CD4-positive, CD25-positive, alpha-beta regulatory T cell (primary cell): ENCODE data around the gene MYPOP. TPM values are rescaled to one million over a fixed set of nuclear protein-coding genes. Genes with fewer than 3 reads are reported as not detected.

Experiments used
- ATAC-seq, 2 donors: fragments of 150-1000 bp; cut with Tn5 transposase; one replicate each; pipeline ENCODE4 v1.10.0; 2021; ENCODE audit warnings: low read depth in 2 of 2, moderate number of reproducible peaks in 2 of 2, moderate library complexity in 1 of 2
- DNase-seq, 3 donors: peaks; one replicate each; pipeline versions ENCODE4 v3.0.0 to v3.0.0-alpha.2; 2012 to 2022; ENCODE audit warnings: mixed read lengths in 1 of 3
- H3K27ac ChIP-seq: one replicate; pipeline ENCODE4 v1.7.0; 2013; ENCODE audit warnings: mild to moderate bottlenecking, low read length; ENCODE audit not compliant: insufficient read depth, poor library complexity, severe bottlenecking
- H3K27me3 ChIP-seq: one replicate; pipeline ENCODE4 v1.7.0; 2013; ENCODE audit warnings: low read length; ENCODE audit not compliant: control insufficient read depth, insufficient read depth
- H3K36me3 ChIP-seq: one replicate; pipeline ENCODE4 v1.7.0; 2013; ENCODE audit warnings: mild to moderate bottlenecking, low read length, moderate library complexity; ENCODE audit not compliant: control insufficient read depth, insufficient read depth
- H3K4me1 ChIP-seq: 2 replicates; pipeline ENCODE4 v1.7.0; 2013; ENCODE audit warnings: mild to moderate bottlenecking, low read length; ENCODE audit not compliant: insufficient read depth, control insufficient read depth, poor library complexity, severe bottlenecking
- H3K4me3 ChIP-seq: one replicate; pipeline ENCODE4 v1.7.0; 2013; ENCODE audit warnings: low read depth, mild to moderate bottlenecking, low read length, moderate library complexity
- H3K9me3 ChIP-seq, 2 experiments: 1 replicate in 1 of 2; 2 replicates in 1 of 2; pipeline ENCODE4 v1.7.0; 2013; ENCODE audit warnings: low read length in 2 of 2, mild to moderate bottlenecking in 1 of 2, moderate library complexity in 1 of 2; ENCODE audit not compliant: control insufficient read depth in 2 of 2
- H3K27ac Mint-ChIP-seq, 3 donors: one replicate each; pipeline ENCODE4 v1.8.0; 2020 to 2022; ENCODE audit warnings: mild to moderate bottlenecking in 3 of 3, mixed read lengths in 3 of 3, moderate library complexity in 2 of 3
- H3K27me3 Mint-ChIP-seq: one replicate; pipeline ENCODE4 v1.8.0; 2022; ENCODE audit warnings: mild to moderate bottlenecking, mixed read lengths
- H3K36me3 Mint-ChIP-seq: one replicate; pipeline ENCODE4 v1.8.0; 2020; ENCODE audit warnings: mixed read lengths
- H3K4me1 Mint-ChIP-seq, 4 donors: one replicate each; pipeline ENCODE4 v1.8.0; 2020 to 2022; ENCODE audit warnings: mixed read lengths in 4 of 4, mild to moderate bottlenecking in 1 of 4
- H3K4me3 Mint-ChIP-seq, 4 donors: one replicate each; pipeline ENCODE4 v1.8.0; 2020 to 2022; ENCODE audit warnings: mild to moderate bottlenecking in 4 of 4, mixed read lengths in 4 of 4, moderate library complexity in 3 of 4
- H3K9me3 Mint-ChIP-seq, 7 donors: one replicate each; pipeline ENCODE4 v1.8.0; 2020 to 2022; ENCODE audit warnings: mixed read lengths in 7 of 7, mild to moderate bottlenecking in 3 of 7, moderate library complexity in 2 of 7
- polyA plus RNA-seq, 4 donors: library from polyadenylated mRNA; unstranded; fragments of 300-500 nt; fragmentation: Illumina TruSeq; gene quantifications; one replicate each; pipeline ENCODE4 v1.2.3, GENCODE V29; 2021
- total RNA-seq: library from RNA; stranded (reverse); gene quantifications from one replicate; pipeline ENCODE4 v1.2.3, GENCODE V29; 2022

Gene MYPOP
- total and polyA plus RNA-seq, 5 donors from 2014 or later: 0.17 to 8.7 (median 0.32) TPM; not detected in 1

DNA sequence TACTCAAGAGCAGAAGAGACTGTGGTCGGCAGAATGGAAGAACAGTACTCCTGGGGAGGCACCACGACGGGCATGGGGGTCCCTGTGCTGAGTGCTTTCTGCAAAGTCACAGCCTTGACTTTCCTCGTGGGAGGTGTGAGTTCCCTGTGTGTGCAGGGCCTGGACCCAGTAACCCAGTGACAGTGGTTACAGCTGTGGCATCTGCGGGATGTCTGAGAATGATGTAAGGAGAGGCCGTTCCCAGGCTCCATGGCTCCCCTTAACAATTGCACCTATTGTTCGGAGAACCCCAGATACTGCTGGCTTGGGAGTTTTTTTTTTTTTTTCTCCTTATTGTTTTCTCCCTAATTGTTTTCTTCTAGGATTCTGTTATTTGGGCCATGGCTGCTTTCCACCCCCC, 17.3 kb upstream of the MYPOP start:
- no peaks in the 10 kb centered on the region for H3K4me1 ChIP-seq
- DNase-seq: no peak
- no peak overlapping the region for H3K27ac ChIP-seq
- no peaks in the 10 kb centered on the region for H3K36me3 Mint-ChIP-seq
- H3K36me3 ChIP-seq: no peaks in the 10 kb centered on the region
- no peak overlapping the region for H3K4me3 ChIP-seq
- H3K27me3 Mint-ChIP-seq: peaks cover 30% of the 10 kb centered on the region
- H3K4me3 Mint-ChIP-seq: no peak overlapping the region
- no peak for ATAC-seq
- peaks cover 0 to 2% (median 0%) of the 10 kb centered on the region in 4 donors for H3K4me1 Mint-ChIP-seq
- H3K9me3 ChIP-seq: no peaks in the 10 kb centered on the region
- peaks cover 0 to 2% (median 0%) of the 10 kb centered on the region in 7 donors for H3K9me3 Mint-ChIP-seq
- H3K27me3 ChIP-seq: peaks cover 6% of the 10 kb centered on the region
- H3K27ac Mint-ChIP-seq: peak overlapping the region in 1 of 3 donors; percentile 32

- Mint-ChIP-seq H3K4me3 (no peak overlapping the region), H3K9me3 (peaks cover 0 to 2% (median 0%) of the 10 kb centered on the region in 7 donors), H3K36me3 (no peaks in the 10 kb centered on the region), H3K27ac (peak overlapping the region in 1 of 3 donors; percentile 66), H3K27me3 (peaks cover 26% of the 10 kb centered on the region), H3K4me1 (peaks cover 0 to 2% (median 0%) of the 10 kb centered on the region in 4 donors)
- H3K27me3 ChIP-seq: peaks cover 6% of the 10 kb centered on the region
- H3K4me3 ChIP-seq: no peak overlapping the region
- H3K36me3 ChIP-seq: no peaks in the 10 kb centered on the region
- no peaks in the 10 kb centered on the region for H3K4me1 ChIP-seq
- ATAC-seq: no peak
- DNase-seq: no peak
- H3K9me3 ChIP-seq: no peaks in the 10 kb centered on the region
- no peak overlapping the region for H3K27ac ChIP-seq
Measured at GRCh38 chr19:45918721-45919120, 16.3 kb upstream of the MYPOP start.

- Mint-ChIP-seq H3K36me3 (no peaks in the 10 kb centered on the region), H3K4me3 (no peak overlapping the region), H3K9me3 (peaks cover 0 to 2% (median 0%) of the 10 kb centered on the region in 7 donors), H3K27ac (no peak overlapping the region), H3K4me1 (peaks cover 0 to 2% (median 0%) of the 10 kb centered on the region in 4 donors), H3K27me3 (peaks cover 26% of the 10 kb centered on the region)
- peaks cover 6% of the 10 kb centered on the region for H3K27me3 ChIP-seq
- DNase-seq (peak in 1 of 3 donors; percentile 85), ATAC-seq (no peak)
- H3K9me3 ChIP-seq: no peaks in the 10 kb centered on the region
- H3K4me1 ChIP-seq: no peaks in the 10 kb centered on the region
- no peak overlapping the region for H3K4me3 ChIP-seq
- no peak overlapping the region for H3K27ac ChIP-seq
- no peaks in the 10 kb centered on the region for H3K36me3 ChIP-seq
Measured at GRCh38 chr19:45917421-45918091, 15.1 kb upstream of the MYPOP start.

DNA sequence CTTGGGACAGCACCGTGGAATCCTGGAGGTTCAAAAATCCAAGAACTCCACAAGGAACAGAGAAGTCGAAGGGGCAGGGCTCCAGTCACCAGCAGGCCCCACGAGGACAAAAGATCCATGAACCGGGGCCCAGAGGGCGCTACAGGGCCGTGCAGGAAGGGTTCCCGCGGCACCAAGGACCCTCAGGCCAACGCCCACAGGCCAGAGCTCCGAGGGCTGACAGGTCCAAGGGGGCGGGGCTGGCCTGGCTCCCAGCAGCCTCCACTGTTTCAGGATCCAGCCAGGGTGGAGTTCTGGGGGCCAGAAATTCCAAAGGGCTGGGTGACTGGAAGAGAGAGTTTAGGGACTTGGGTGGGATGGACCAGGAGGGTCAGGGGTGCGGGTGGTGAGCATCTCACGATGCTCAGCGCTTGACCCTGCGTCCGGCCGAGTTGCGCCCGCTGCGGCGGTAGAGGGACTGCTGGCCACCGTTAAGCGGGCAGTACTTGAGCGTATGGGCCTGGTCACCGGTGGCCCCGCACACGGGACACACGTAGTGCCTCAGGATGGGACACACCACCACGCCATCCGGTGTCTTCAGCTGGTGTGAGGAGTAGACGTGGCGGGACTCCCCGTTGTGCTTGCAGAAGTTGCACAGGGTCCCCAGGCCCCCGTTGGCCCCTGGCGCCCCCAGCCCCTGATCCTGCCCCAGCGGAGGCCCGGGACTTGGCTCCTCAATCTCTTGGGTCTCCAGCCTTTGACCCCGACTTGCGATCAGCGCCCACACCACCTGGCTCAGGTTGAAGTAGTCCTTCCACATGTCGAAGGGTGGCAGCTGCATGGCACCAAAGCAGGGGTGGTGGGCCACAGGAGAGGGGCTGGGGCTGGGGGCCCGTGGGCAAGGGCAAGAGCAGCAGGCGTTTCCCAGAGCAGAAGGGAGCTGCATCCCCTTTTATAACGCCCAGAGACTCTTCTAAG, 11.7 kb upstream of the MYPOP start, which contains the start of gene NANOS2:
TSS of gene NANOS2 (minus strand) at position 905 of the 957 bp plus-strand sequence. CDS start at position 820, 85 bp downstream.
- H3K36me3 ChIP-seq: no peaks in the 10 kb centered on the region
- H3K4me3 Mint-ChIP-seq: no peak within 1 kb of the TSS
- H3K27ac Mint-ChIP-seq: no peak within 1 kb of the TSS
- no peaks in the 10 kb centered on the region for H3K36me3 Mint-ChIP-seq
- H3K9me3 Mint-ChIP-seq: peaks cover 0 to 2% (median 0%) of the 10 kb centered on the region in 7 donors
- no peaks in the 10 kb centered on the region for H3K9me3 ChIP-seq
- H3K27me3 ChIP-seq: no peaks in the 10 kb centered on the region
- H3K4me1 ChIP-seq: no peaks in the 10 kb centered on the region
- H3K4me1 Mint-ChIP-seq: peaks cover 0 to 2% (median 0%) of the 10 kb centered on the region in 4 donors
- H3K4me3 ChIP-seq: no peak within 1 kb of the TSS
- no peak for ATAC-seq
- H3K27ac ChIP-seq: no peak within 1 kb of the TSS
- peak in 1 of 3 donors; percentile 41 for DNase-seq
- H3K27me3 Mint-ChIP-seq: peaks cover 22% of the 10 kb centered on the region

DNA sequence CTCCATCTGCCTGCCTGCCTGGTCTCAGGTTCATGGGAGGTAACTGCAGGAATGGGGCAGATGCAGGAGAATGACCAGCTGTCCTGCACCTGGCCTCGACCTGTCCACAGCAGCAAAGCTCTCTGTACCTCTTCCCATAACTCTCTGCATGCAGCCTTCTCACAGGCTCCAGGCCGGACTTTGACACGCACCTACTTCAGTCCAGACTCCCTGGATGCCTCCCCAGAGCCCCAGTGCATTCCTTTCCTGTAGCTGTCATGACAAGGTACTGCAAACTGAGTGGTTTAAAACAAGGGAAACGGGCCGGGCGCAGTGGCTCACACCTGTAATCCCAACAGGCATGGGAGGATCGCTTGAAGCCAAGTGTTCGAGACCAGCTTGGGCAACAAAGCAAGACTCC, 8.9 kb upstream of the MYPOP start:
- Histone ChIP-seq H3K27me3 (no peaks in the 10 kb centered on the region), H3K27ac (no peak overlapping the region), H3K4me1 (no peaks in the 10 kb centered on the region), H3K36me3 (no peaks in the 10 kb centered on the region), H3K9me3 (no peaks in the 10 kb centered on the region), H3K4me3 (no peak overlapping the region)
- peaks cover 0 to 2% (median 0%) of the 10 kb centered on the region in 7 donors for H3K9me3 Mint-ChIP-seq
- H3K36me3 Mint-ChIP-seq: no peaks in the 10 kb centered on the region
- DNase-seq (no peak), ATAC-seq (no peak)
- peaks cover 14% of the 10 kb centered on the region for H3K27me3 Mint-ChIP-seq
- H3K27ac Mint-ChIP-seq: no peak overlapping the region
- peaks cover 0 to 2% (median 0%) of the 10 kb centered on the region in 4 donors for H3K4me1 Mint-ChIP-seq
- H3K4me3 Mint-ChIP-seq: no peak overlapping the region

DNA sequence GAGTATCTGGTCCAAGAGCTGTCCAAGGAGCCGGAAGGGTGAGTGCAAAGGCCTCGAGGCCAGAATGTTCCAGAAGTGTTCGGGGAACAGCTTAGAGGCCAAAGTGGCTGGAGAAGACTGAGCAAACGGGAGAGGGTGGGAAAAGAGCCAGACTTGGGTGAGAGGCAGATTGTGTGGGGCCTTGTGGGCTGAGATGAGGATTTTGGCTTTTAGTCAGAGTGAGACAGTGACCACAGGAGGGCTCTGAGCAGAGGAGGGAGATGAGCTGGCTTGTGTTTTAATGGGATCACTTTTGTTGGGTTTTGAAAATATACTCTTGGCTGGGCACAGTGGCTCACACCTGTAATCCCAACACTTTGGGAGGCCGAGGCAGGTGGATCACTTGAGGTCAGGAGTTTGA, 6.5 kb upstream of the MYPOP start:
- Histone ChIP-seq H3K4me3 (no peak overlapping the region), H3K27me3 (no peaks in the 10 kb centered on the region), H3K9me3 (no peaks in the 10 kb centered on the region), H3K4me1 (no peaks in the 10 kb centered on the region), H3K36me3 (no peaks in the 10 kb centered on the region), H3K27ac (no peak overlapping the region)
- Mint-ChIP-seq H3K36me3 (no peaks in the 10 kb centered on the region), H3K27ac (no peak overlapping the region), H3K4me1 (peaks cover 0 to 2% (median 0%) of the 10 kb centered on the region in 4 donors), H3K9me3 (peaks cover 0 to 4% (median 0%) of the 10 kb centered on the region in 7 donors), H3K4me3 (no peak overlapping the region), H3K27me3 (peaks cover 11% of the 10 kb centered on the region)
- no peak for ATAC-seq
- no peak for DNase-seq

GRCh38 chr19:45906221-45906620, 3.8 kb upstream of the MYPOP start:
- DNase-seq (no peak), ATAC-seq (no peak)
- Histone ChIP-seq H3K27ac (no peak overlapping the region), H3K27me3 (no peaks in the 10 kb centered on the region), H3K36me3 (no peaks in the 10 kb centered on the region), H3K9me3 (no peaks in the 10 kb centered on the region), H3K4me3 (no peak overlapping the region), H3K4me1 (peaks cover 17% of the 10 kb centered on the region)
- peaks cover 16% of the 10 kb centered on the region for H3K27me3 Mint-ChIP-seq
- H3K4me1 Mint-ChIP-seq: peaks cover 0 to 14% (median 3%) of the 10 kb centered on the region in 4 donors
- H3K27ac Mint-ChIP-seq: no peak overlapping the region
- peak overlapping the region in 1 of 4 donors; percentile 44 for H3K4me3 Mint-ChIP-seq
- H3K36me3 Mint-ChIP-seq: no peaks in the 10 kb centered on the region
- H3K9me3 Mint-ChIP-seq: peaks cover 0 to 4% (median 0%) of the 10 kb centered on the region in 7 donors
